HG02763 (cell line): ENCODE measurements around the gene HYOU1.
"Not testable (repeated sequence)": the region's sequence is repeated elsewhere in the genome, so short reads cannot be mapped to it uniquely, and the experiment has no call there.

Source experiments
- ATAC-seq: cut with Tn5 transposase; IDR thresholded peaks from one replicate; pipeline ENCODE4 v1.9.1; 2021; ENCODE audit warnings: mild to moderate bottlenecking, moderate library complexity; ENCODE audit not compliant: unreplicated experiment

Gene HYOU1

DNA sequence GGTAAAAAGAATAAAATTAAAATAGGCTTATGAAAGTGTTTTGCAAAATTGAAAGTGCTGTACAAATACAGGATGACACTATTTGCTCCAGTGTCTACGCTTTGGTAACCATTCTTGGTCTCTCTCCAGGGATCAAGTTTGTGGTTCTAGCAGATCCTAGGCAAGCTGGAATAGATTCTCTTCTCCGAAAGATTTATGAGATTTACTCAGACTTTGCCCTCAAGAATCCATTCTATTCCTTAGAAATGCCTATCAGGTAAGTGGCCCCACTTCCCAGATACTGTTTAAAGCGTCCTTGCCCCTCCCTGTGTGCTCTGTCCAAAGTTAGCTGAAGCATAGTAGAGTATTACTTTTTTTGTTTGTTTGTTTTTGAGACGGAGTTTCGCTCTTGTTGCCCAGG, 35.4 kb downstream of the HYOU1 start:
- ATAC-seq = no peak

DNA sequence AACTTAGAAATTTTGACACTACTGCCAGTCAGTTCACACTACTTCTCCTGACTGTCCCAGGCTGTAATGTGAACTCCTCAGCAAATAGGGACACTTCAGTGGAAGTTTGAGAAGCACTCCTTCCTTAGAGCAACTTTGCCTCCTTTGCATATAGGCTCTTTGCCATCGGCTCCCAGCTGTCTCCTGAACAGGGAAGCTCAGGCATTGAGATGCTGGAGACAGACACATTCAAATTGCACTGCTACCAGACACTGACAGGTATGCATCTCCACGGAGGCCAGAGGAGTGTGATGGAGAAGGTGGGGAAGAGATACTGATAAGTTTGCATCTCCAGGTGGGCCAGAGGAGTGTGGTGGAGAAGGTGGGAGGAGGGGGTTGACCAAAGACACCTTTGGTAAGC, 37.0 kb downstream of the HYOU1 start:
- ATAC-seq = no peak

DNA sequence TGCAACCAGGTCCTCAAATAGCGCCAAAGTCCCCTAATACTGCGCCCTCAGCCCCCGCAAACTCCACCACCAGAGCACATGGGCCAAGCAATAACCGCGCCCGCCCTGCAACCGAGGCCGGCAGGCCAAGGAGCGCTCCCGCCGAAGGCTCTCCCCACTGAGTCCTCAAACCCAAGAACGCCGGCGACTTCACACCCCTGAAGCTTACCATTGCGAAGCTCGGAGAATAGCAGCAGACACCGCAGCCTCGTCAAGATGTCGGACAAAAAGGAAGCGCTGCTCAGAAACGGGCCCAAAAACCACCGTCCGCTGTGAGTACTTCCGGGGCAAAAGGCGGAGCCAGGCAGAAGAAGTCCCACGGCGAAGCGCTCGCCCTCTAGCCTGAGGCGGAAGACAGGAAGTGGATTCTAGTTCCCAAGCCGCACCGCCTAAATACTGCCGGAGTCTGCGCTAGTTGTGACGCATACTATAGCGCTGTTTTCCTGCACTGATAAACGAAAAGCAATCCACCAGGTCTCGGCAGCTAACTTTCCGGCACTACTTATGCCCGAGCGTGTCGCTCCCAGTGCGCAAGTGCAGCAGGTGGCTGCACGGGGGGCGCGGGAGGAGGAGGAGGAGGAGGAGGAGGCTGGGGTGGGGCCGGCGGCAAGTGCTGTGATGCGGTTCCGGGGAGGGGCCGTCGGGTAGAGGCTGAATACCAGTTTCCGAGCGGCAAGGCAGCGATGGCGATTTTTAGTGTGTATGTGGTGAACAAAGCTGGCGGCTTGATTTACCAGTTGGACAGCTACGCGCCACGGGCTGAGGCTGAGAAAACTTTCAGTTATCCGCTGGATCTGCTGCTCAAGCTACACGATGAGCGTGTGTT, 38.7 kb downstream of the HYOU1 start, which contains the start of the genes RPS25 and TRAPPC4:
Gene RPS25 (minus strand): TSS at position 270 of the 865 bp plus-strand sequence. CDS start 59 bp downstream, at position 211.
Gene TRAPPC4 (plus strand): TSS at position 693 of the 865 bp plus-strand sequence. CDS start 30 bp downstream, at position 723.
- peak; percentile 82 for ATAC-seq

DNA sequence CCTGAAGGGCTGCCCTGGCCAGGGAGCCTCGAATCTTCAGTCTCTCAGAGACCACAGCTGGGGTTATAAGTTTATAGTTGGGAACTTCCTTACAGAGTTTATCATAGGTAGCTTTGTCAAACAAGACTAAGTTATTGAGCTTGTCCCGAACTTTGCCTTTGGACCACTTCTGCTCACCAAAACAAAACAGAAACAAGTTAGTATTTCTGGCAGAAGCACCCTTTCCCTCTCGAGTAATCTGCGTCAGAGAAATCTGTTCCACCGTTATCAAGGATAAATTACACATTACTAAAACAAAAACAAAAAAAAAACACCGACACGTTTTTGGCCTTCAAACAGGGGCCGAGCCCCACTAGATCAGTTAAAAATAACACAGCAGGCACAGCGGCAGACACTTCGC, 39.6 kb downstream of the HYOU1 start:
- not testable (repeated sequence) for ATAC-seq

DNA sequence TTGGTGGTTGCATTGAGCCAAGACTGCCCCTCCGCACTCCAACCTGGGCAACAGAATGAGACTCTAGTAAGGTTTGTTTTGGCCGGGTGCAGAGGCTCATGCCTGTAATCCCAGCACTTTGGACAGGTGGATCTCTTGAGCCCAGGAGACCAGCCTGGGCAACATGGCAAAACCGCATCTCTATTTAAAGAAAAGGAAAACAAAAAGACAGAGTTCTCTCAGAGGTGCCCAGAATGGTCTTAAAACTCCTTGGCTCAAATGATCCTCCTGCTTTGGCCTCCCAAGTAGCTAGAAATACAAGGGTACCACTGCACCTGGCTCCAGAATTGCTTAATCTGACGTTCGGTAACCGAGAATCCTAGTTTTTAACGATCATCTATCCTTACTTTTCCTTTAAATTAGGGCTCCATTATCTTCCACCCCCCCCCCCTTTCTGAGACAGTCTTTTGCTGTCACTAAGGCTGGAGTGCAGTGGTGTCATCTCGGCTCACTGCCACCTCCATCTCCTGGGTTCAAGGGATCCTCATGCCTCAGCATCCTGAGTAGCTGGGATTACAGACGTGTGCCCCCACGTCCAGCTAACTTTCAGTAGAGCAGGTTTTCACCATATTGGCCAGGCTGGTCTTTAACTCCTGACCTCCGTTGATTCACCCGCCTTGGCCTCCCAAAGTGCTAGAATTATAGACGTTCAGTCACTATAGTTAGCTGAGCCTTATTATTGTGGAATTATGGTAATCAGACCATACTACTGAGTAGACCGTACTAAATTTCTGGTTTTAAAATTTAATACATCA, 40.6 kb downstream of the HYOU1 start:
- ATAC-seq = no peak

DNA sequence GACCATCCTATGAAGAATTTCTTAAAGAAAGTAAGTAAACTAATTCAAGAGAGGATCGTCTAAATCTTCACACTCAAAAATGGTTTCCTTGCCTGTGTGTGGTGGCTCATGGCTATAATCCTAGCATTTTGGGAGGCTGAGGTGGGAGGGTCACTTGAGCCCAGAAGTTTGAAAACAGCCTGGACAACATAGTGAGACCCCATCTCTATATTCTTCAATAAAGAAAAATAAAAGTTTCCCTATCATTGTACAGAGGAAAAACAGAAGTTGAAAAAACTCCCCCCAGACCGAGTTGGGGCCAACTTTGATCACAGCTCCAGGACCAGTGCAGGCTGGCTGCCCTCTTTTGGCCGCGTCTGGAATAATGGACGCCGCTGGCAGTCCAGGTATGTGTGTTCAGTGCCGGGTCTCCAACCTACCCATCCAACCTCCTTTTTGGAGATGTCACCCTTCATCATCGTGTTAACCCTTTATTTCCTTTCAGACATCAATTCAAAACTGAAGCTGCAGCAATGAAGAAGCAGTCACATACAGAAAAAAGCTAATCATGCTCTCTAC, 41.9 kb downstream of the HYOU1 start:
- ATAC-seq = no peak

DNA sequence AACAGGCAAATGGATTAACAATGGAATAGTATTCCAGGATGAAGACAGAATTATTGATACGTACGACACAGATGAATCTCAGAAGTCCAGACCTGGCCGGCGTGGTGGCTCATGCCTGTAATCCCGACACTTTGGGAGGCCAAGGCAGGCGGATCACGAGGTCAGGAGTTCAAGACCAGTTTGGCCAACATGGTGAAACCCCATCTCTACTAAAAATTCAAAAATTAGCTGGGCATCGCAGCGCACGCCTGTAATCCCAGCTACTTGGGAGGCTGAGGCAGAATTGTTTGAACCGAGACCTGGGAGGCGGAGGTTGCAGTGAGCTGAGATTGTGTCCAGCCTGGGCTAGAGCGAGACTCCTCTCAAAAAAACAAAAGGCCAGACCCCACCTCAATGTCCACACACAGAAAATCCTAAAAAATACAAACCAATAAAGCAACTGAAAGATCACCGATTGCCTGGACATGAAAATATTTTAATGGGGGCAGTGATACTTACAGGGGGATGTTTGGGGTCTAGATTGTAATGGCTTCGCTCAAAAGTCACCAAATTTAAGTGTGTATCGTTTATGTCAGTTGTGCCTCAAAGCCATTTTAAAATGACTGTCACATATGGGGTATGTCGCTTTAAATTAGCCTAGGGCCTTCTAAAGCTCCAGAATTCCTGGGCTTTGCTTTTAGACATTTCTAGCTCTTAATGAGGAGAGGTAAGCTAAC, 42.6 kb downstream of the HYOU1 start:
- no peak for ATAC-seq

DNA sequence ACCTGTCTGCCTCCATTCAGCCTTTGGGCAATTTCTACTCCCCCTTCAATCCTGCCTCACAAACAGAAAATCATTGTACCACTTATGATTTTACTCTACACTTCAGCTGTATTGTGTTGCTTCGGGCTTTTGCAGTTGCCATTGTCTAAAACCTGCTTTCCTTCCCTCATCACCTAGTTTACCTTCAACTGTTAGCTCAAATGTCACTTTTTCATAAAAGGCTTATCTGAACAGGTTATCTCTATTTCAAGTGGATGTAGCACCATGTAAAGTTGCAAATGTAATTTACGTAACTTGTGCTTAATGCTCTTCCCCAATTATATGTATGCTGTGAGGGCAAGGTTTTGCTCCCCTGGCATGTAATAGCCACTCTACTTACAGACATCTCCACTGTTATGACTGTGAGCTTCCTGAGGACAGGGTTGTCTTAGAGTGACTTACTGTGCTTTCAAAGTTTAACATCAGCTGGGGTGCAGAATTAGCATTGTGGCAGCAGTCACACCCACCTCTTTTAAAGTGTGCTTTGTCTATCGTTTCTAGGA, 44.3 kb downstream of the HYOU1 start:
- no peak for ATAC-seq

DNA sequence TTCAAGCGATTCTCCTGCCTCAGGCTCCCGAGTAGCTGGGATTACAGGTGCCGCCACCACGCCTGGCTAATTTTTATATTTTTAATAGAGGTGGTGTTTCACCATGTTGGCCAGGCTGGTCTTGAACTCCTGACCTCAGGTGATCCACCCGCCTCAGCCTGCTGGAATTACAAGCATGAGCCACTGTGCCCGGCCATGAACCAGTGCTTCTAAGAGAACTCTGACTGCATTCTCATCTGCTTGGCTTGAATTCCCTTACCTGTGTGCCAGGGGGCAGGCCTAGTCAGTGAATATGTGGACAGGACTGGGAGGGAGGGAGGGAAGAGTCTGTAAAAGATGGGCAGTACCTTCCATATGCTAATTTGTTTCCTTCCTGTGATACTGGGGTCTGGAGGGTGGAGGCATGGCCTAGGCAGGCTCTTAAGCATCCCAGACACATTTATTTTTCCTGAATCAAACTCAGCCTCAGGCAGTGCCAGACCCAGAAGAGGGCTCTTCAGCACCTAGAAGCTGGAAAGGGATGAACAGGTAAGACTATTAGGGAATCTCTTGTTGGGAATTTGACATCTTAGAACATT, 45.4 kb downstream of the HYOU1 start:
- no peak for ATAC-seq

DNA sequence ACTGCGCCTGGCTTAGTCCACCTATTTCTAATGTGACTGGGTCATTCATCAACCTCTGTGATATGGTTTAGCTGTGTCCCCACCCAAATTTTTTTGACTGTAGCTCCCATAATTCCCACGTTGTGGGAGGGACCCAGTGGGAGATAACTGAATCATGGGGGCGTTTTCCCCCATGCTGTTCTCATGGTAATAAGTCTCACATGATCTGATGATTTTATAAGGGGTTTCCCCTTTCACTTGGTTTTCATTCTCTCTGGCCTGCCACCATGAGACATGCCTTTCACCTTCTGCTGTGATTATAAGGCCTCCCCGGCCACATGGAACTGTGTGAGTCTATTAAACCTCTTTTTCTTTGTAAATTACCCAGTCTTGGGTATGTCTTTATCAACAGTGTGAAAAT, 50.3 kb downstream of the HYOU1 start:
- no peak for ATAC-seq

DNA sequence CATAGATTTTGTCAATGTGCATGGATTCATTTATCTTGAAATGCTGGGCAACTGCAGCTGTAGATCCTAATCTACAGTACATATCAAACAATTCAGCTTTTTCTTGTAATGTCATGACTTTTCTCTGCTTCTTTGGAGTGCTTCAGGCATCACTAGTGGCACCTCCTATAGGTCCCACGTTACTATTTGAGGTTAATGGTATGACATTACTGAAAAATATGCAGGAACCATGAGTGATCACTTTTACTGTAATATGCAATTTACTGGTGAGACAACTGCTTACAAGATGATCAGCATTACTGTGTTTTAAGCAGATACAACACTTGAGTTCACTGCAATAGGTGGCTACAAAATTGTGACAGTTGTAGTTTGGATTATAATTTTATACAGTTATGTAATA, 56.1 kb downstream of the HYOU1 start:
- ATAC-seq = no peak

DNA sequence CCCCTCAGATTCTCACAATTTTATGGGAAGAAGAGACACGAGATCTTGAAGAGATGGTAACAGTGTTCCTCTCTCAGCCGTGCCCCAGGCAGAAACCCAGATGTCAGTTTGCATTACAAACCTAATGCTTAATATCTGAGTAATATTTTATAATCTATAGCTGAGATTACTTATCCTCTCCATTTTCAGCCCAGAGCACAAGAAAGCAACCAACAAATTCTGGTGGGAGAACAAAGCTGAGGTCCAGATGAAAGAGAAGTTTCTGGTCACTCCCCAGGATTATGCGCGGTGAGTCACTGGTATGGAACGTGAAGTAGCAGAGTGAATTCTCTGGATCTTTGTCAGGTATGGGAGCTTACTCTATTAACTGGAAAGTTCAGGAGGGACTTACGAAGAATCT, 58.2 kb downstream of the HYOU1 start:
- no peak for ATAC-seq

DNA sequence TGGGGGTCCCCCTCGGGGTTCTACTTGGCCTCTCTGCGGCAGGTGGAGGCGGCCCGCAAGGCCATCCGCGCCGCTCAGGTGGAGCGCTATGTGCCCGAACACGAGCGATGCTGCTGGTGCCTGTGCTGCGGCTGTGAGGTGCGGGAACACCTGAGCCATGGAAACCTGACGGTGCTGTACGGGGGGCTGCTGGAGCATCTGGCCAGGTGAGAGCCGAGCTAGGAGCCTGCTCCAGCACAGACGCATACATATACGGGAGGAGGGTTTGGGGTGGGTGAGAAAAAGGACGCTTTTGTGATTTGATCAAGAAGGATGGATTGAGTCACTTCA, 58.7 kb downstream of the HYOU1 start:
- ATAC-seq = no peak

DNA sequence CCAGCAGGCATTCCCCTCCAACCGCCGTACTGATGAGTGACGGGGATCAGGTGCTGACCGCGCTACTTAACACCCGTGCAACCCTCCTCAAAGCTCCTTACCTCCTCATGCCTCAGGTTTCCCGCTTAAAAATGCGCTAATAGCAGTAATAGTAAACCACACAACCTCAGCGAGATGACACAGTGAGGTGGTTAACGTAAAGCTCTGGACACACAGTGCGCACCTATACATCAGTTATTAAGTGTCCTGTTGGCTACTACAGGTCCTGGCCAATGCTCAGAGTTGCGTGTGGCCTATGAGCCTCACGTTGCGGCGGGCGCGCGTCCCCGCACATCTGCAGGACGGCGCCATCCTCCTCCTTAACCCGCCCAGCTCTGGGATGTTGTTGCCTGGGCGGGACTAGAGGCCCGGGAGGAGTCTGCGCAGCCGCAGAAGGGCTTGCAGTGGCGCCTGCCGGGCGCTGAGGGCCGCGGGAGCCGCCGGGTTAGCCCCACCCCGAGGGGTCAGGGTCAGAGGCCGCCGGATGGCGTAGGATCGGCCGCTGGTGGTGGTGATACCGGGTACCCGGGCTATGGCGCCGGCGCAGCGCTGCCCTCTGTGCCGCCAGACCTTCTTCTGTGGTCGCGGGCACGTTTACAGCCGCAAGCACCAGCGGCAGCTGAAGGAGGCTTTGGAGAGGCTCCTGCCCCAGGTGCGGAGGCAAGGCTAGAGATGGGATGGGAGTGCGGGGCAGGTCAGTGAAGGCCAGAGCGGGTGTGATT, 59.2 kb downstream of the HYOU1 start, which contains the start of gene CENATAC:
Gene CENATAC (plus strand): TSS at position 512 of the 761 bp plus-strand sequence. CDS start 60 bp downstream, at position 572.
- ATAC-seq = peak; percentile 91

DNA sequence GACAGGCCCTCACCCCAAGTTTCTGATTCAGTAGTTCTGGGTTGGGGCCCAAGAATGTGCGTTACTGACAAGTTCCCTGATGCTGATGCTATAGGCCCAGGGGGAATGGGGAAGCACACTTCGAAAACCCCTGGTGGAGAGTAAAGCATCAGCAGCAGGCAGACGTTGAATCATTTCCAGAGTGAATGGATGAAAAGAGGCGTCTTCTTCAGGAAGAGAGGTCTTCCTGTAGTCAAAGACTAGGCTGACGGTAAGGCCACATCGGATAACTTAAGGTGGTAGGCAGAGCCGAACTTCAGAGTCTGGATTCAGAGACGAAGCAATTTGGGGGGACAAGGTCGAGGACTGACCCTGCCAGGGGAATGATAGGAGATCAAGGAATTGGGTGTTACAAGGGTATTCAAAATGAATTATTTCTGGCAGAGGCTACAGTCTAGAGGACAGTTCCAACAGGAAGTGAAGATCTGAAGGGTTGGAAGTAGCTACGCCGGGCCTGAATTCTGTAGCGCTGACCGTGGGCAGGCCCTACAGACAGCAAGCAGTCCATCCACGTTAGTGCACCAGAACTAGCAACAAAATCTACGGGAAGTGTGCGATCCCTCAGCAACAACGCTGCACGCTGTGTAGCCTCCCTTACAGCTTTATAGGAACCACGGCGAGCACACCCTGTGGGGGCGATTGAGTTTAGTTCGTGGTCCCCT, 59.9 kb downstream of the HYOU1 start:
- ATAC-seq = peak; percentile 3
